Measurements from ENCODE around the gene ERCC1. TPM values are rescaled to one million over a fixed set of nuclear protein-coding genes. Genes with fewer than 3 reads are reported as not detected.

ERCC1 gene
- total and polyA plus RNA-seq, 2 of the 13 experiments (the other 11 are each of a cell fraction or from before 2014, with no cell fraction given), result 40.0 to 66.4 TPM

GRCh38 chr19:45424191-45425058 lies 708 bp upstream of the ERCC1 start (continued):
- TF ChIP-seq, protein P1, sequence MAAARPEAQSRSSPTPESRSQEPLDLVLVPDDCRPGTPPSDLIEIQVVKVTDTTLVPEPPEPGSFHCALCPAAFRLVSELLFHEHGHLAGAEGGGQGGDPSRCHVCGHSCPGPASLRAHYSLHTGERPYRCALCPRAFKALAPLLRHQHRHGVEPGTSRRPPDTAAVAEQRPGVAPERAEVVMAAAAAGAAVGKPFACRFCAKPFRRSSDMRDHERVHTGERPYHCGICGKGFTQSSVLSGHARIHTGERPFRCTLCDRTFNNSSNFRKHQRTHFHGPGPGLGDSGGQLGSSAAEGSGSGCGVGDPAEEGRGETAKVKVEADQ (CRISPR knock-in tag; IDR thresholded peaks at IDR 0.05; ENCODE audit: borderline replicate concordance), result no peak
- no peak for TF ChIP-seq ZNF431 (CRISPR knock-in tag; IDR thresholded peaks at IDR 0.05; ENCODE audit: borderline replicate concordance, low read depth)
- TF ChIP-seq PBX3 (CRISPR knock-in tag; IDR thresholded peaks at IDR 0.05; ENCODE audit: borderline replicate concordance), result no peak
- no peak for TF ChIP-seq HOXA3 (CRISPR knock-in tag; IDR thresholded peaks at IDR 0.05)
- TF ChIP-seq SRF (IDR thresholded peaks at IDR 0.05; ENCODE audit: low read depth, low read length), result no peak
- TF ChIP-seq, protein P2, sequence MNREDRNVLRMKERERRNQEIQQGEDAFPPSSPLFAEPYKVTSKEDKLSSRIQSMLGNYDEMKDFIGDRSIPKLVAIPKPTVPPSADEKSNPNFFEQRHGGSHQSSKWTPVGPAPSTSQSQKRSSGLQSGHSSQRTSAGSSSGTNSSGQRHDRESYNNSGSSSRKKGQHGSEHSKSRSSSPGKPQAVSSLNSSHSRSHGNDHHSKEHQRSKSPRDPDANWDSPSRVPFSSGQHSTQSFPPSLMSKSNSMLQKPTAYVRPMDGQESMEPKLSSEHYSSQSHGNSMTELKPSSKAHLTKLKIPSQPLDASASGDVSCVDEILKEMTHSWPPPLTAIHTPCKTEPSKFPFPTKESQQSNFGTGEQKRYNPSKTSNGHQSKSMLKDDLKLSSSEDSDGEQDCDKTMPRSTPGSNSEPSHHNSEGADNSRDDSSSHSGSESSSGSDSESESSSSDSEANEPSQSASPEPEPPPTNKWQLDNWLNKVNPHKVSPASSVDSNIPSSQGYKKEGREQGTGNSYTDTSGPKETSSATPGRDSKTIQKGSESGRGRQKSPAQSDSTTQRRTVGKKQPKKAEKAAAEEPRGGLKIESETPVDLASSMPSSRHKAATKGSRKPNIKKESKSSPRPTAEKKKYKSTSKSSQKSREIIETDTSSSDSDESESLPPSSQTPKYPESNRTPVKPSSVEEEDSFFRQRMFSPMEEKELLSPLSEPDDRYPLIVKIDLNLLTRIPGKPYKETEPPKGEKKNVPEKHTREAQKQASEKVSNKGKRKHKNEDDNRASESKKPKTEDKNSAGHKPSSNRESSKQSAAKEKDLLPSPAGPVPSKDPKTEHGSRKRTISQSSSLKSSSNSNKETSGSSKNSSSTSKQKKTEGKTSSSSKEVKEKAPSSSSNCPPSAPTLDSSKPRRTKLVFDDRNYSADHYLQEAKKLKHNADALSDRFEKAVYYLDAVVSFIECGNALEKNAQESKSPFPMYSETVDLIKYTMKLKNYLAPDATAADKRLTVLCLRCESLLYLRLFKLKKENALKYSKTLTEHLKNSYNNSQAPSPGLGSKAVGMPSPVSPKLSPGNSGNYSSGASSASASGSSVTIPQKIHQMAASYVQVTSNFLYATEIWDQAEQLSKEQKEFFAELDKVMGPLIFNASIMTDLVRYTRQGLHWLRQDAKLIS (CRISPR knock-in tag; IDR thresholded peaks at IDR 0.05), result peak; percentile 50; the same call in 1 of the 2 replicates
- TF ChIP-seq NFE2 (CRISPR knock-in tag; IDR thresholded peaks at IDR 0.05), result no peak
- no peak for TF ChIP-seq ZNF367 (CRISPR knock-in tag; IDR thresholded peaks at IDR 0.05; ENCODE audit: borderline replicate concordance)
- TF ChIP-seq FIP1L1 (IDR thresholded peaks at IDR 0.05; ENCODE audit: borderline replicate concordance, insufficient read depth, low read depth, low read length), result no peak
- TF ChIP-seq, protein P3, sequence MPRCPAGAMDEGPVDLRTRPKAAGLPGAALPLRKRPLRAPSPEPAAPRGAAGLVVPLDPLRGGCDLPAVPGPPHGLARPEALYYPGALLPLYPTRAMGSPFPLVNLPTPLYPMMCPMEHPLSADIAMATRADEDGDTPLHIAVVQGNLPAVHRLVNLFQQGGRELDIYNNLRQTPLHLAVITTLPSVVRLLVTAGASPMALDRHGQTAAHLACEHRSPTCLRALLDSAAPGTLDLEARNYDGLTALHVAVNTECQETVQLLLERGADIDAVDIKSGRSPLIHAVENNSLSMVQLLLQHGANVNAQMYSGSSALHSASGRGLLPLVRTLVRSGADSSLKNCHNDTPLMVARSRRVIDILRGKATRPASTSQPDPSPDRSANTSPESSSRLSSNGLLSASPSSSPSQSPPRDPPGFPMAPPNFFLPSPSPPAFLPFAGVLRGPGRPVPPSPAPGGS (CRISPR knock-in tag; IDR thresholded peaks at IDR 0.05), result no peak
- no peak for TF ChIP-seq ZNF780A (CRISPR knock-in tag; IDR thresholded peaks at IDR 0.05)
- 0 out of 2 replicates have a peak, but pooled peaks have one; percentile 47 for TF ChIP-seq HOXD1 (CRISPR knock-in tag; IDR thresholded peaks at IDR 0.05)
- no peak; the same call in 1 of the 2 replicates for TF ChIP-seq DRAP1 (CRISPR knock-in tag; IDR thresholded peaks at IDR 0.05)
- TF ChIP-seq TCF12 (IDR thresholded peaks at IDR 0.05), result no peak
- TF ChIP-seq TCF12 (CRISPR knock-in tag; IDR thresholded peaks at IDR 0.05), result no peak
- TF ChIP-seq, protein P4, sequence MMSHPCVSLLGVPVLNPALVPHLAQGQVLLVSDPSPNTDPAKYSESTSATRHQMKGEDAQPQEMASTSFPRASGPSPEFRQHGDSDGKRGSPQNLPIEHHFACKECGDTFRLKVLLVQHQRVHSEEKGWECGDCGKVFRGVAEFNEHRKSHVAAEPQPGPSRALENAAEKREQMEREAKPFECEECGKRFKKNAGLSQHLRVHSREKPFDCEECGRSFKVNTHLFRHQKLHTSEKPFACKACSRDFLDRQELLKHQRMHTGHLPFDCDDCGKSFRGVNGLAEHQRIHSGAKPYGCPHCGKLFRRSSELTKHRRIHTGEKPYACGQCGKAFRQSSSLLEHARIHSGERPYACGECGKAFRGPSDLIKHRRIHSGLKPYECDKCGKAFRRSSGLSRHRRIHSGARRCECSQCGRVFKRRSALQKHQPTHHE (CRISPR knock-in tag; IDR thresholded peaks at IDR 0.05; ENCODE audit: borderline replicate concordance), result no peak
- no peak for TF ChIP-seq HNRNPH1 (optimal IDR thresholded peaks at IDR 0.05; ENCODE audit: low read depth, low read length)
- no peak for TF ChIP-seq NFIC (IDR thresholded peaks at IDR 0.05; ENCODE audit: low read length)
- peak; percentile 27; the same call in 1 of the 2 replicates for TF ChIP-seq GABPA (IDR thresholded peaks at IDR 0.05; ENCODE audit: low read depth, low read length)
- peak; percentile 46; the same call in 1 of the 2 replicates for TF ChIP-seq GABPA (CRISPR knock-in tag; IDR thresholded peaks at IDR 0.05; ENCODE audit: low read depth)
